A549 (cell line): ENCODE results near the gene BCCIP. TPM values are rescaled to one million over a fixed set of nuclear protein-coding genes. Genes with fewer than 3 reads are reported as not detected.

Source experiments
- ATAC-seq, 2 experiments: fragments of 200-7000 bp in 1 of 2; fragments of >200 bp in 1 of 2; cut with Nextera tagmentation in 1 of 2; cut with Tn5 transposase in 1 of 2; 3 replicates each; pipeline versions ENCODE4 v1.8.0 to v1.9.1; 2018 to 2020; ENCODE audit warnings: mild to moderate bottlenecking in 1 of 2, moderate library complexity in 1 of 2
- CTCF ChIA-PET: fragments of 300-600 bp; sonication (Branson Sonifier 250); formaldehyde crosslinking; extraction: SDS; loops from one replicate; lab custom pipeline; 2021; ENCODE audit warnings: antibody characterized with exemption, inconsistent platforms; lab: Yijun Ruan, JAX
- POLR2A ChIA-PET: fragments of 350-600 bp; formaldehyde crosslinking; extraction: SDS; loops from one replicate; lab custom pipeline; 2021; ENCODE audit warnings: antibody characterized with exemption, inconsistent platforms; lab: Yijun Ruan, JAX
- DNase-seq, 2 experiments: peaks; one replicate each; pipeline versions ENCODE4 v3.0.0 to v3.0.0-alpha.2; 2011 to 2016; ENCODE audit warnings: low read depth in 1 of 2, low spot score in 1 of 2
- FAIRE-seq: peaks from 2 replicates; lab custom pipeline; 2011; peaks lifted over from hg19 to GRCh38; lab: Jason Lieb, UNC
- H3K27ac ChIP-seq, 2 experiments: fragments of >200 bp; sonication (Bioruptor Twin); formaldehyde crosslinking; 3 replicates each; pipeline ENCODE4 v1.5.1; 2016 to 2017
- H3K4me1 ChIP-seq: fragments of >200 bp; sonication (Bioruptor Twin); formaldehyde crosslinking; 3 replicates; pipeline ENCODE4 v1.6.1; 2016
- H3K4me2 ChIP-seq: fragments of >200 bp; sonication (Bioruptor Twin); formaldehyde crosslinking; 3 replicates; pipeline ENCODE4 v1.6.1; 2016
- H3K4me3 ChIP-seq: fragments of >200 bp; sonication (Bioruptor Twin); formaldehyde crosslinking; 3 replicates; pipeline ENCODE4 v1.5.1; 2016
- H3K9me3 ChIP-seq: fragments of >200 bp; sonication (Bioruptor Twin); formaldehyde crosslinking; 3 replicates; pipeline ENCODE4 v1.6.1; 2016
- EHF ChIP-seq: fragments of 250-450 bp; sonication (Bioruptor Pico); IDR thresholded peaks from 2 replicates; pipeline ENCODE4 v1.5.0; 2020; ENCODE audit warnings: mild to moderate bottlenecking
- EHMT2 ChIP-seq: fragments of 200-600 bp; sonication (generic); IDR thresholded peaks from 2 replicates; pipeline ENCODE4 v1.6.1; 2016; ENCODE audit warnings: antibody characterized with exemption, low read depth, mild to moderate bottlenecking, moderate library complexity
- FOSL2 ChIP-seq, 2 experiments: fragments of 450-650 bp in 1 of 2; fragments of >200 bp in 1 of 2; sonication (Bioruptor Twin) in 1 of 2; formaldehyde crosslinking; IDR thresholded peaks; 2 replicates each; pipeline versions ENCODE4 v1.5.0 to v1.6.1; 2016 to 2020; ENCODE audit warnings: mild to moderate bottlenecking in 1 of 2, moderate library complexity in 1 of 2
- GATA3 ChIP-seq: IDR thresholded peaks from 2 replicates; pipeline ENCODE4 v1.6.1; 2012; ENCODE audit warnings: borderline replicate concordance
- HDAC2 ChIP-seq: fragments of 200-600 bp; sonication (generic); IDR thresholded peaks from 2 replicates; pipeline ENCODE4 v1.6.1; 2016
- HEYL ChIP-seq: fragments of 250-450 bp; sonication (Bioruptor Pico); IDR thresholded peaks from 2 replicates; pipeline ENCODE4 v1.8.0; 2021; ENCODE audit warnings: mild to moderate bottlenecking, moderate library complexity
- MAFK ChIP-seq: fragments of 450-650 bp; IDR thresholded peaks from 2 replicates; pipeline ENCODE4 v1.6.1; 2014; ENCODE audit not compliant: partially characterized antibody
- NR3C1 ChIP-seq: fragments of >200 bp; sonication (Bioruptor Twin); formaldehyde crosslinking; IDR thresholded peaks from 3 replicates; pipeline ENCODE4 v1.6.1; 2017
- PHF8 ChIP-seq: fragments of 200-600 bp; sonication (generic); IDR thresholded peaks from 2 replicates; pipeline ENCODE4 v1.6.1; 2016; ENCODE audit warnings: low read depth, mild to moderate bottlenecking, antibody characterized with exemption, moderate library complexity, borderline replicate concordance
- POLR2A ChIP-seq: IDR thresholded peaks from 2 replicates; pipeline ENCODE4 v1.6.1; 2012; ENCODE audit warnings: mild to moderate bottlenecking, low read length
- POLR2AphosphoS2 ChIP-seq: conservative IDR thresholded peaks from 2 replicates; pipeline ENCODE4 v1.6.1; 2012; ENCODE audit warnings: low read length, improper control_type of control experiment, inconsistent platforms
- SMC3 ChIP-seq: fragments of >200 bp; sonication (Bioruptor Twin); formaldehyde crosslinking; IDR thresholded peaks from 3 replicates; pipeline ENCODE4 v1.6.1; 2018; ENCODE audit warnings: inconsistent platforms
- TFCP2L1 ChIP-seq: fragments of 250-450 bp; sonication (Bioruptor Pico); IDR thresholded peaks from 2 replicates; pipeline ENCODE4 v1.5.0; 2021; ENCODE audit warnings: mild to moderate bottlenecking
- TP53 ChIP-seq: fragments of 250-450 bp; sonication (Bioruptor Pico); IDR thresholded peaks from 2 replicates; pipeline ENCODE4 v1.5.0; 2021; ENCODE audit warnings: mild to moderate bottlenecking, moderate library complexity
- ZC3H11A ChIP-seq: fragments of 450-650 bp; IDR thresholded peaks from 2 replicates; pipeline ENCODE4 v1.6.1; 2014; ENCODE audit warnings: antibody characterized with exemption, mild to moderate bottlenecking
- ZNF302 ChIP-seq: fragments of 250-450 bp; sonication (Bioruptor Pico); IDR thresholded peaks from 2 replicates; pipeline ENCODE4 v1.9.0; 2021; ENCODE audit warnings: inconsistent platforms, mild to moderate bottlenecking, moderate library complexity
- ZSCAN20 ChIP-seq: fragments of 250-450 bp; sonication (Bioruptor Pico); IDR thresholded peaks from 2 replicates; pipeline ENCODE4 v1.8.0; 2022; ENCODE audit warnings: mild to moderate bottlenecking, moderate library complexity
- WGBS: methylation state at CpG from one replicate; pipeline ENCODE4 v1.1.6; 2017; ENCODE audit errors: missing lambda C conversion rate; 5-methylcytosine and 5-hydroxymethylcytosine counted together
- polyA plus RNA-seq, 4 experiments: library from polyadenylated mRNA; depleted of rRNA in 3 of 4; stranded (reverse); fragments of >200 nt; fragmentation: RNase III in 1 of 4; extraction: RNeasy Plus Mini Kit Qiagen cat#74134 plus additional on column Dnase treatment in 1 of 4; gene quantifications; 2 replicates in 3 of 4; 3 replicates in 1 of 4; pipeline ENCODE4 v1.2.3, GENCODE V29; 2011 to 2017
- TF ChIP-seq, protein P1 (sequence below): fragments of 450-650 bp; IDR thresholded peaks from 2 replicates; pipeline ENCODE4 v1.6.1; 2014; ENCODE audit warnings: antibody characterized with exemption
- TF ChIP-seq, protein P2 (sequence below): IDR thresholded peaks from 2 replicates; pipeline ENCODE4 v1.6.1; 2012; ENCODE audit warnings: low read depth, borderline replicate concordance
- TF ChIP-seq, protein P3 (sequence below): IDR thresholded peaks from 2 replicates; pipeline ENCODE4 v1.6.1; 2012
- TF ChIP-seq, protein P4 (sequence below): fragments of 200-600 bp; sonication (generic); IDR thresholded peaks from 2 replicates; pipeline ENCODE4 v1.6.1; 2016; ENCODE audit warnings: antibody characterized with exemption, mild to moderate bottlenecking, moderate library complexity
- TF ChIP-seq, protein P5 (sequence below): fragments of >200 bp; sonication (Bioruptor Twin); formaldehyde crosslinking; IDR thresholded peaks from 3 replicates; pipeline ENCODE4 v1.5.1; 2016

Gene BCCIP
- polyA plus RNA-seq, 2 of the 4 experiments (the other 2 are of a cell fraction) = 130 to 140 TPM

DNA sequence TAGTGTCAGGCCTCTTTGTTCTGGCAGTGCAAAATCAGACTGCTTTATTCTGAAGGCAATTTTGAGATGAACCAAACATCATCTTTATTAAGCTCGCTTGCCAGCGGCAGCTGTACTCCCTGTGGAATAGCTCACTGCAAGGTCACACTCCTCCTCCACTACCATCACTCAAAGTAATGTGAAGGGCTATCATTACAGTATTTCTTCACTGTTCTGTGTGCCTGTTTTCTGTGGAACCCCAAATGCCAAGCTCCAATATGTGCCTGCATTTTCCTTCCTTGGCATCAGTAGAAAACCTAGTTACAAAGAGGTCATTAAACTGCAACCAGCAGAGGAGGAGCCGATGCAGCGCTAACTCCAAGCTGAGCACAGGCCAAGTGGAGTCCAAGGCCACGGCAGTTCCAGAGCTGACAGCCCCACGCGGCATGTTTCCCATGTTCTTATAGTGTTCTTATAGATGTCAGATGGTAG is 21.4 kb downstream of the BCCIP start:
- WGBS = 88% methylated on average over 7 of the region's 7 CpGs
- POLR2A ChIA-PET = interaction anchor here (0.8 kb wide), 1 partner anchor 21 kb away, joined by 4 read pairs; the partner anchor contains the start of genes BCCIP and UROS
- ATAC-seq (no peak), DNase-seq (no peak), FAIRE-seq (no peak)
- Histone ChIP-seq H3K27ac (no peak overlapping the region), H3K4me1 (peaks cover 20% of the 10 kb centered on the region), H3K4me3 (no peak overlapping the region), H3K4me2 (no peak overlapping the region), H3K9me3 (no peaks in the 10 kb centered on the region)
- CTCF ChIA-PET = interaction anchor here (0.8 to 1.1 kb wide), 2 partner anchors 11 to 13 kb away, joined by 3 to 4 read pairs; no protein-coding TSS in a partner anchor
- no peak for TF ChIP-seq FOSL2 (IDR thresholded peaks at IDR 0.05)
- no peak for TF ChIP-seq FOSL2 (CRISPR knock-in tag; IDR thresholded peaks at IDR 0.05)
- no peak for TF ChIP-seq MAFK
- TF ChIP-seq ZNF302 = no peak
- no peak for TF ChIP-seq HEYL
- TF ChIP-seq, protein P1, sequence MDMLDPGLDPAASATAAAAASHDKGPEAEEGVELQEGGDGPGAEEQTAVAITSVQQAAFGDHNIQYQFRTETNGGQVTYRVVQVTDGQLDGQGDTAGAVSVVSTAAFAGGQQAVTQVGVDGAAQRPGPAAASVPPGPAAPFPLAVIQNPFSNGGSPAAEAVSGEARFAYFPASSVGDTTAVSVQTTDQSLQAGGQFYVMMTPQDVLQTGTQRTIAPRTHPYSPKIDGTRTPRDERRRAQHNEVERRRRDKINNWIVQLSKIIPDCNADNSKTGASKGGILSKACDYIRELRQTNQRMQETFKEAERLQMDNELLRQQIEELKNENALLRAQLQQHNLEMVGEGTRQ = no peak
- TF ChIP-seq PHF8 = no peak
- no peak for TF ChIP-seq NR3C1
- TF ChIP-seq, all 56 proteins: peak for 0

DNA sequence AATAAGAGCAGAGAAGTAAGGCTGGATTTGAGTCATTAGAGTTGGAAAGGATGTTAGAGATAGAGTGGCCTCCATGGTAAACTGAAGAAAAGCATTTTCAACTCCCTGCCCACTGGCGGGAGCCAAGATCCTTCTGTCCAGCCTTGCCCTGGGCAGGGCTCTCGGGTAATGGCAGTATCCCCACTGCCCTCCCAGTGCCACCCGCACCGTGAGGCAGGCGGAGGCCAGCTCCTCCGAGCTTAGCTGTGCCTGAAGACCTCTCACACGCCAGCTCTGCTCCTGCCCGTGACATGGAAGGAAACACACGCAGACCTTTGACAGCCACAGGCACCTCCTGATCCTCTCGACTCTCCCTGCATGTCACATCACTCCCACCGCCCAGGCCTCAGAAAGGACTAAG is 22.3 kb downstream of the BCCIP start:
- H3K4me3 ChIP-seq = no peak overlapping the region
- no peak overlapping the region for H3K4me2 ChIP-seq
- FAIRE-seq (no peak), DNase-seq (no peak), ATAC-seq (no peak)
- ChIA-PET POLR2A (no interaction called here), CTCF (interaction anchor here (0.6 to 1.7 kb wide), 2 partner anchors 23 to 700 kb away, joined by 3 to 4 read pairs; no protein-coding TSS in a partner anchor)
- WGBS = 94% methylated on average over 11 of the region's 11 CpGs
- no peak overlapping the region for H3K27ac ChIP-seq
- no peaks in the 10 kb centered on the region for H3K9me3 ChIP-seq
- peaks cover 16% of the 10 kb centered on the region for H3K4me1 ChIP-seq
- TF ChIP-seq, protein P2, sequence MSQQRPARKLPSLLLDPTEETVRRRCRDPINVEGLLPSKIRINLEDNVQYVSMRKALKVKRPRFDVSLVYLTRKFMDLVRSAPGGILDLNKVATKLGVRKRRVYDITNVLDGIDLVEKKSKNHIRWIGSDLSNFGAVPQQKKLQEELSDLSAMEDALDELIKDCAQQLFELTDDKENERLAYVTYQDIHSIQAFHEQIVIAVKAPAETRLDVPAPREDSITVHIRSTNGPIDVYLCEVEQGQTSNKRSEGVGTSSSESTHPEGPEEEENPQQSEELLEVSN = no peak
- TF ChIP-seq HEYL = no peak
- TF ChIP-seq, protein P3, sequence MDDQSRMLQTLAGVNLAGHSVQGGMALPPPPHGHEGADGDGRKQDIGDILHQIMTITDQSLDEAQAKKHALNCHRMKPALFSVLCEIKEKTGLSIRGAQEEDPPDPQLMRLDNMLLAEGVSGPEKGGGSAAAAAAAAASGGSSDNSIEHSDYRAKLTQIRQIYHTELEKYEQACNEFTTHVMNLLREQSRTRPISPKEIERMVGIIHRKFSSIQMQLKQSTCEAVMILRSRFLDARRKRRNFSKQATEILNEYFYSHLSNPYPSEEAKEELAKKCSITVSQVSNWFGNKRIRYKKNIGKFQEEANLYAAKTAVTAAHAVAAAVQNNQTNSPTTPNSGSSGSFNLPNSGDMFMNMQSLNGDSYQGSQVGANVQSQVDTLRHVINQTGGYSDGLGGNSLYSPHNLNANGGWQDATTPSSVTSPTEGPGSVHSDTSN = no peak
- TF ChIP-seq POLR2A = no peak
- TF ChIP-seq ZSCAN20 (CRISPR knock-in tag) = no peak
- no peak for TF ChIP-seq TFCP2L1 (CRISPR knock-in tag)
- TF ChIP-seq, protein P4, sequence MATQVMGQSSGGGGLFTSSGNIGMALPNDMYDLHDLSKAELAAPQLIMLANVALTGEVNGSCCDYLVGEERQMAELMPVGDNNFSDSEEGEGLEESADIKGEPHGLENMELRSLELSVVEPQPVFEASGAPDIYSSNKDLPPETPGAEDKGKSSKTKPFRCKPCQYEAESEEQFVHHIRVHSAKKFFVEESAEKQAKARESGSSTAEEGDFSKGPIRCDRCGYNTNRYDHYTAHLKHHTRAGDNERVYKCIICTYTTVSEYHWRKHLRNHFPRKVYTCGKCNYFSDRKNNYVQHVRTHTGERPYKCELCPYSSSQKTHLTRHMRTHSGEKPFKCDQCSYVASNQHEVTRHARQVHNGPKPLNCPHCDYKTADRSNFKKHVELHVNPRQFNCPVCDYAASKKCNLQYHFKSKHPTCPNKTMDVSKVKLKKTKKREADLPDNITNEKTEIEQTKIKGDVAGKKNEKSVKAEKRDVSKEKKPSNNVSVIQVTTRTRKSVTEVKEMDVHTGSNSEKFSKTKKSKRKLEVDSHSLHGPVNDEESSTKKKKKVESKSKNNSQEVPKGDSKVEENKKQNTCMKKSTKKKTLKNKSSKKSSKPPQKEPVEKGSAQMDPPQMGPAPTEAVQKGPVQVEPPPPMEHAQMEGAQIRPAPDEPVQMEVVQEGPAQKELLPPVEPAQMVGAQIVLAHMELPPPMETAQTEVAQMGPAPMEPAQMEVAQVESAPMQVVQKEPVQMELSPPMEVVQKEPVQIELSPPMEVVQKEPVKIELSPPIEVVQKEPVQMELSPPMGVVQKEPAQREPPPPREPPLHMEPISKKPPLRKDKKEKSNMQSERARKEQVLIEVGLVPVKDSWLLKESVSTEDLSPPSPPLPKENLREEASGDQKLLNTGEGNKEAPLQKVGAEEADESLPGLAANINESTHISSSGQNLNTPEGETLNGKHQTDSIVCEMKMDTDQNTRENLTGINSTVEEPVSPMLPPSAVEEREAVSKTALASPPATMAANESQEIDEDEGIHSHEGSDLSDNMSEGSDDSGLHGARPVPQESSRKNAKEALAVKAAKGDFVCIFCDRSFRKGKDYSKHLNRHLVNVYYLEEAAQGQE = no peak
- TF ChIP-seq EHF = no peak
- no peak for TF ChIP-seq HDAC2
- TF ChIP-seq EHMT2 = no peak
- no peak for TF ChIP-seq SMC3
- no peak for TF ChIP-seq ZC3H11A
- TF ChIP-seq NR3C1 = no peak
- no peak for TF ChIP-seq GATA3
- TF ChIP-seq POLR2AphosphoS2 = no peak
- TF ChIP-seq, protein P5, sequence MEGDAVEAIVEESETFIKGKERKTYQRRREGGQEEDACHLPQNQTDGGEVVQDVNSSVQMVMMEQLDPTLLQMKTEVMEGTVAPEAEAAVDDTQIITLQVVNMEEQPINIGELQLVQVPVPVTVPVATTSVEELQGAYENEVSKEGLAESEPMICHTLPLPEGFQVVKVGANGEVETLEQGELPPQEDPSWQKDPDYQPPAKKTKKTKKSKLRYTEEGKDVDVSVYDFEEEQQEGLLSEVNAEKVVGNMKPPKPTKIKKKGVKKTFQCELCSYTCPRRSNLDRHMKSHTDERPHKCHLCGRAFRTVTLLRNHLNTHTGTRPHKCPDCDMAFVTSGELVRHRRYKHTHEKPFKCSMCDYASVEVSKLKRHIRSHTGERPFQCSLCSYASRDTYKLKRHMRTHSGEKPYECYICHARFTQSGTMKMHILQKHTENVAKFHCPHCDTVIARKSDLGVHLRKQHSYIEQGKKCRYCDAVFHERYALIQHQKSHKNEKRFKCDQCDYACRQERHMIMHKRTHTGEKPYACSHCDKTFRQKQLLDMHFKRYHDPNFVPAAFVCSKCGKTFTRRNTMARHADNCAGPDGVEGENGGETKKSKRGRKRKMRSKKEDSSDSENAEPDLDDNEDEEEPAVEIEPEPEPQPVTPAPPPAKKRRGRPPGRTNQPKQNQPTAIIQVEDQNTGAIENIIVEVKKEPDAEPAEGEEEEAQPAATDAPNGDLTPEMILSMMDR = no peak
- no peak for TF ChIP-seq TP53
